NCI-H1694 treated with DMSO at 0.1 percent for 48 hours (cell line): ENCODE results near the gene KRTAP10-5.
A peak's percentile ranks its signal among the peaks of the same experiment; 100 is the strongest.

Experiments
- DNase-seq: peaks from one replicate; lab custom pipeline; 2025; lab: John Stamatoyannopoulos, UW

Gene KRTAP10-5

DNA sequence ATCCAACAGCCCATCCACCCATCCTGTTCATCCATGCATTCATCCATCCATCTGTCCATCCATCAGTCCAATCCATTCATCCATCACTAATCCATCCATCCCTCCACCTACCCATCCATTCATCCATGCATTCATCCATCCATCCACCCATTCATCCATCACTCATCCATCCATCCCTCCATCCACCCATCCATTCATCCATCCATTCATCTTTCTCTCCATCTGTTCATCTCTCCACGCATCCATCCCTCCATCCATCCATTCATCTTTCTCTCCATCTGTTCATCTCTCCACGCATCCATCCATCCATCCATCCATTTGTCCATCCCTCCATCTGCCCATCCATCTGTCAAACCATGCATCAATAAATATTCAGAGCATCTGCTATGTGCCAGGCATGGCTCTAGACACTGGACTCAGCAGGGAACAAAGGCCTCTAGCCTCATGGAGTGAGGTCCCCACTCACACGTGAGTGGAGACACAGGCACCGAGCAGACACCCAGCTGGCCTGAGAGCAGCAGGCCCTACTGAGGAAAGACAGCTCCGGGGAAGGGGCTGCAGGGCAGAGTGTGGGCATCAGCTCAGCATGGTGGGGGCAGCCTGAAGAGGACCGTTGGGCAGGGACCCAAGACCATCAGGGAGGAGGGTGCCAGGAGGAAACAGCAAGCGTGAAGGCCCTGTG, 50.0 kb downstream of the KRTAP10-5 start:
- DNase-seq, result peak; percentile 27

DNA sequence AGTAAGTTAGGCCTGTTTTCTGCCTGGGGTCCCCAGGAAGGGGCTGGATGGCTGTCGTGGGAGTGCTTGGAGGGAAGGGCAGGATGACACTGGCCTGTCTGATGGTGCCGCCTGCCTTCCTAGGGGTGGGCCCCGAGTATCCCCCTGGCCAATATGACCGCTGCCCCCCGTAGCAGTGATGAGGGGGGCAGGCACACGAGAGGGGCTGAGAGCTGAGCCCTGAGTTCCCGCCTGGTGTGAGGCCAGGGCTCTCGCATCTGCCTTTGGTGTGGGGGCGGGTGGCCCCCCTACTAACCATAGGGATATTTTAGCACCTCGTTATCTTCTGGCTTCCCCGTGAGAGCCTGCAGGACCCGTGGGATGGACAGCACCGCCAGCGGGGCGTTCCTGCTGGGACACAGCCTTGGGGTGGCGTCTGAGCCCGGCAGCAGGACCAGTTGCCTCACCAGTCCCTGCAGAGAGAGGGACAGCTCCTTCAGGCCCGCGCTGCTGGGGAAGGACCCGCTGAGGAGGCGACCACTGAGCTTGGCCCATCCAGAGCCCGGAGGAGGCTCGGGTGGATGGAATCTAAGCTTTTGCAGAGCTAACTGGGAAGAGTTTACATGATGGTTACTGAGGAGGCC, 50.8 kb downstream of the KRTAP10-5 start:
- no peak for DNase-seq
